ENCODE data around the gene KRTAP10-4. TPM values are rescaled to one million over a fixed set of nuclear protein-coding genes. Genes with fewer than 3 reads are reported as not detected.

Gene KRTAP10-4
- polyA plus RNA-seq, 2 of the 4 experiments (the other 2 are of a cell fraction), result not detected

GRCh38 chr21:44540741-44541288 is 32.7 kb upstream of the KRTAP10-4 start:
- CTCF ChIA-PET, result no interaction called here
- WGBS (ENCODE audit: missing lambda C conversion rate), result 53% methylated on average over 11 of the region's 11 CpGs
- Histone ChIP-seq H3K27ac (no peak overlapping the region), H3K9me3 (peaks cover 15% of the 10 kb centered on the region; the same call in 2 of the 3 replicates), H3K4me2 (no peak overlapping the region), H3K4me1 (no peaks in the 10 kb centered on the region), H3K4me3 (no peak overlapping the region)
- no peak for ATAC-seq
- no peak for FAIRE-seq
- POLR2A ChIA-PET, result interaction anchor here (0.6 kb wide), 1 partner anchor 85 kb away, joined by 3 read pairs; the partner anchor contains the start of gene LRRC3
- no peak for DNase-seq (ENCODE audit: low read depth in 1 of 2, low spot score in 1 of 2)
- TF ChIP-seq CHD4 (IDR thresholded peaks at IDR 0.05; ENCODE audit: borderline replicate concordance), result no peak
- no peak for TF ChIP-seq E2F6 (IDR thresholded peaks at IDR 0.05; ENCODE audit: borderline replicate concordance, low read depth)
- TF ChIP-seq BCL3 (IDR thresholded peaks at IDR 0.05), result no peak
- TF ChIP-seq NR3C1 (IDR thresholded peaks at IDR 0.05), result no peak

- H3K4me3 ChIP-seq, result no peak overlapping the region
- FAIRE-seq (no peak), ATAC-seq (no peak), DNase-seq (ENCODE audit: low read depth in 1 of 2, low spot score in 1 of 2) (no peak)
- H3K4me2 ChIP-seq, result no peak overlapping the region
- TF ChIP-seq CBX2 (IDR thresholded peaks at IDR 0.05; ENCODE audit: borderline replicate concordance, low read depth), result no peak
- H3K4me1 ChIP-seq, result no peaks in the 10 kb centered on the region
- 0% methylated on average over 1 of the region's 1 CpG for WGBS (ENCODE audit: missing lambda C conversion rate)
- CTCF ChIA-PET, result no interaction called here
- no peak overlapping the region for H3K27ac ChIP-seq
- peaks cover 22% of the 10 kb centered on the region for H3K9me3 ChIP-seq
- POLR2A ChIA-PET, result no interaction called here
These were observed 30.8 kb upstream of the KRTAP10-4 start for GRCh38 chr21:44542716-44543115.

DNA sequence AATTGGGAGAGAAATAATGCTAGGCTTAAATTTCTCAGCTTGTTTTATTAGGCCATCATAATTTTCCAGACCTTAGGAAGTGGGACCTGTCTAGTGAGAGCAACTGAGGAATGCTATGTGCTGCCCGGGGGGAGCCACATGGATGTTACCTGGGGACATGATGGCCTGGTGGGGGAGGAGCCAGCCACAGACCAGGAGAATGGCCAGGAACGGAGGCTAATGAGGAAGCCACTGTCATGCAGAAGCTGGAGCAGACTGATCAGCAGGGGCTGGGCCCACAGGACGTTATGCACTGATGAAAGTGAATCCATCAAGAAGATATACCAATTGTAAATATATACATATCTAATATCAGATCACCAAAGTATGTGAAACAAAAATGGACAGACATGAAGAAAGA is 29.0 kb upstream of the KRTAP10-4 start:
- peaks cover 22% of the 10 kb centered on the region for H3K9me3 ChIP-seq
- no peak overlapping the region for H3K27ac ChIP-seq
- no peak for FAIRE-seq
- no peak for ATAC-seq
- TF ChIP-seq KDM1A (IDR thresholded peaks at IDR 0.05; ENCODE audit: low read depth) (no peak), CBX2 (IDR thresholded peaks at IDR 0.05; ENCODE audit: borderline replicate concordance, low read depth) (no peak), HOXA7 (CRISPR knock-in tag; IDR thresholded peaks at IDR 0.05) (no peak), SMC3 (IDR thresholded peaks at IDR 0.05) (no peak), FOXS1 (CRISPR knock-in tag; IDR thresholded peaks at IDR 0.05) (no peak), MAZ (IDR thresholded peaks at IDR 0.05; ENCODE audit: borderline replicate concordance, low read depth, low read length) (no peak), CEBPB (IDR thresholded peaks at IDR 0.05) (no peak), HDAC2 (IDR thresholded peaks at IDR 0.05) (no peak), POLR2AphosphoS2 (conservative IDR thresholded peaks at IDR 0.05; ENCODE audit: low read length) (no peak), REST (IDR thresholded peaks at IDR 0.05) (no peak), HES2 (IDR thresholded peaks at IDR 0.05) (no peak), ZSCAN20 (CRISPR knock-in tag; IDR thresholded peaks at IDR 0.05) (no peak)
- no peaks in the 10 kb centered on the region for H3K4me1 ChIP-seq
- no peak overlapping the region for H3K4me3 ChIP-seq
- 5% methylated on average over 3 of the region's 3 CpGs for WGBS (ENCODE audit: missing lambda C conversion rate)
- no peak for DNase-seq (ENCODE audit: low read depth in 1 of 2, low spot score in 1 of 2)
- H3K4me2 ChIP-seq, result no peak overlapping the region
- ChIA-PET CTCF (no interaction called here), POLR2A (no interaction called here)

All from A549 (cell line).